ENCODE data around the gene DNTT.
A peak's percentile ranks its signal among the peaks of the same experiment; 100 is the strongest.

The DNTT gene

GRCh38 chr10:96319754-96320474 lies 15.7 kb downstream of the DNTT start:
- no peak for DNase-seq (ENCODE audit: extremely low spot score)
- POLR2A ChIA-PET: no interaction called here
- CTCF ChIA-PET: interaction anchor here (1.2 kb wide), 1 partner anchor 303 kb away, joined by 5 read pairs; no protein-coding TSS in a partner anchor
- TF ChIP-seq NFRKB (IDR thresholded peaks at IDR 0.05) (no peak), LEF1 (IDR thresholded peaks at IDR 0.05; ENCODE audit: borderline replicate concordance) (no peak), TARDBP (IDR thresholded peaks at IDR 0.05) (no peak), CTBP1 (IDR thresholded peaks at IDR 0.05; ENCODE audit: borderline replicate concordance) (no peak), SP1 (IDR thresholded peaks at IDR 0.05) (no peak), HDGF (IDR thresholded peaks at IDR 0.05; ENCODE audit: borderline replicate concordance) (no peak), ZNF384 (IDR thresholded peaks at IDR 0.05) (no peak), ELF4 (IDR thresholded peaks at IDR 0.05) (no peak), FOXM1 (IDR thresholded peaks at IDR 0.05; ENCODE audit: borderline replicate concordance) (no peak)

GRCh38 chr10:96321822-96322221 lies 17.6 kb downstream of the DNTT start:
- peak; percentile 32 for DNase-seq (ENCODE audit: extremely low spot score)
- ChIA-PET POLR2A (interaction anchor here (0.6 kb wide), 1 partner anchor 16 kb away, joined by 3 read pairs; no protein-coding TSS in a partner anchor), CTCF (interaction anchor here (0.5 to 1.0 kb wide), 2 partner anchors 92 to 96 kb away, joined by 3 read pairs; no protein-coding TSS in a partner anchor)
- TF ChIP-seq ARNT (IDR thresholded peaks at IDR 0.05) (no peak), LEF1 (IDR thresholded peaks at IDR 0.05; ENCODE audit: borderline replicate concordance) (no peak), SUZ12 (IDR thresholded peaks at IDR 0.05) (no peak), BHLHE40 (IDR thresholded peaks at IDR 0.05; ENCODE audit: borderline replicate concordance) (no peak), SP1 (IDR thresholded peaks at IDR 0.05) (no peak), PKNOX1 (IDR thresholded peaks at IDR 0.05) (no peak), L3MBTL2 (conservative IDR thresholded peaks at IDR 0.05) (no peak), TARDBP (IDR thresholded peaks at IDR 0.05) (no peak), CTBP1 (IDR thresholded peaks at IDR 0.05; ENCODE audit: borderline replicate concordance) (no peak), FOXK2 (IDR thresholded peaks at IDR 0.05) (no peak), NFRKB (IDR thresholded peaks at IDR 0.05) (no peak), HDGF (IDR thresholded peaks at IDR 0.05; ENCODE audit: borderline replicate concordance) (no peak), FOXM1 (IDR thresholded peaks at IDR 0.05; ENCODE audit: borderline replicate concordance) (no peak), ZNF384 (IDR thresholded peaks at IDR 0.05) (no peak), ELF4 (IDR thresholded peaks at IDR 0.05) (no peak), FOXA1 (IDR thresholded peaks at IDR 0.05) (no peak)

- ChIA-PET CTCF (interaction anchor here (0.5 to 1.8 kb wide), 3 partner anchors 13 to 96 kb away, joined by 3 to 5 read pairs (median 3); no protein-coding TSS in a partner anchor), POLR2A (interaction anchor here (0.6 kb wide), 1 partner anchor 17 kb away, joined by 3 read pairs; no protein-coding TSS in a partner anchor)
- no peak for DNase-seq (ENCODE audit: extremely low spot score)
- TF ChIP-seq SUZ12 (IDR thresholded peaks at IDR 0.05): no peak
- no peak for TF ChIP-seq L3MBTL2 (conservative IDR thresholded peaks at IDR 0.05)
- no peak for TF ChIP-seq BHLHE40 (IDR thresholded peaks at IDR 0.05; ENCODE audit: borderline replicate concordance)
- TF ChIP-seq ZNF384 (IDR thresholded peaks at IDR 0.05): no peak
- no peak for TF ChIP-seq NFRKB (IDR thresholded peaks at IDR 0.05)
- no peak for TF ChIP-seq SP1 (IDR thresholded peaks at IDR 0.05)
- no peak for TF ChIP-seq FOXA1 (IDR thresholded peaks at IDR 0.05)
- no peak for TF ChIP-seq CTBP1 (IDR thresholded peaks at IDR 0.05; ENCODE audit: borderline replicate concordance)
- TF ChIP-seq FOXK2 (IDR thresholded peaks at IDR 0.05): no peak
- TF ChIP-seq PKNOX1 (IDR thresholded peaks at IDR 0.05): no peak
- no peak for TF ChIP-seq FOXM1 (IDR thresholded peaks at IDR 0.05; ENCODE audit: borderline replicate concordance)
- TF ChIP-seq LEF1 (IDR thresholded peaks at IDR 0.05; ENCODE audit: borderline replicate concordance): no peak
- TF ChIP-seq ELF4 (IDR thresholded peaks at IDR 0.05): no peak
- no peak for TF ChIP-seq HDGF (IDR thresholded peaks at IDR 0.05; ENCODE audit: borderline replicate concordance)
- no peak for TF ChIP-seq ARNT (IDR thresholded peaks at IDR 0.05)
- TF ChIP-seq TARDBP (IDR thresholded peaks at IDR 0.05): no peak
These were observed 18.0 kb downstream of the DNTT start for GRCh38 chr10:96322275-96322674.

GRCh38 chr10:96324447-96324846 lies 20.2 kb downstream of the DNTT start:
- TF ChIP-seq LEF1 (IDR thresholded peaks at IDR 0.05; ENCODE audit: borderline replicate concordance) (no peak), PKNOX1 (IDR thresholded peaks at IDR 0.05) (no peak), ZNF384 (IDR thresholded peaks at IDR 0.05) (no peak), NFRKB (IDR thresholded peaks at IDR 0.05) (no peak), BHLHE40 (IDR thresholded peaks at IDR 0.05; ENCODE audit: borderline replicate concordance) (no peak), SUZ12 (IDR thresholded peaks at IDR 0.05) (no peak), FOXA1 (IDR thresholded peaks at IDR 0.05) (no peak), SP1 (IDR thresholded peaks at IDR 0.05) (no peak), TARDBP (IDR thresholded peaks at IDR 0.05) (no peak), ARNT (IDR thresholded peaks at IDR 0.05) (no peak), ELF4 (IDR thresholded peaks at IDR 0.05) (no peak), CTBP1 (IDR thresholded peaks at IDR 0.05; ENCODE audit: borderline replicate concordance) (no peak), HDGF (IDR thresholded peaks at IDR 0.05; ENCODE audit: borderline replicate concordance) (no peak), FOXM1 (IDR thresholded peaks at IDR 0.05; ENCODE audit: borderline replicate concordance) (no peak), FOXK2 (IDR thresholded peaks at IDR 0.05) (no peak), L3MBTL2 (conservative IDR thresholded peaks at IDR 0.05) (no peak)
- CTCF ChIA-PET: interaction anchor here (0.9 kb wide), 1 partner anchor 95 kb away, joined by 3 read pairs; no protein-coding TSS in a partner anchor
- POLR2A ChIA-PET: no interaction called here
- no peak for DNase-seq (ENCODE audit: extremely low spot score)

- ChIA-PET POLR2A (no interaction called here), CTCF (no interaction called here)
- no peak for DNase-seq (ENCODE audit: extremely low spot score)
- TF ChIP-seq FOXK2 (IDR thresholded peaks at IDR 0.05): no peak
- no peak for TF ChIP-seq NFRKB (IDR thresholded peaks at IDR 0.05)
- no peak for TF ChIP-seq ZNF384 (IDR thresholded peaks at IDR 0.05)
- no peak for TF ChIP-seq SP1 (IDR thresholded peaks at IDR 0.05)
- TF ChIP-seq SUZ12 (IDR thresholded peaks at IDR 0.05): no peak
- TF ChIP-seq PKNOX1 (IDR thresholded peaks at IDR 0.05): no peak
- no peak for TF ChIP-seq CTBP1 (IDR thresholded peaks at IDR 0.05; ENCODE audit: borderline replicate concordance)
These were observed 21.6 kb downstream of the DNTT start for GRCh38 chr10:96325719-96326373.

Measured in HEK293T (cell line).